IMR-90 (cell line): Measurements from ENCODE around the gene LSM2. TPM values are rescaled to one million over a fixed set of nuclear protein-coding genes. Genes with fewer than 3 reads are reported as not detected.

Experiments
- ATAC-seq: fragments of 200-7000 bp; cut with Tn5 transposase; 2 replicates; pipeline ENCODE4 v1.9.1; 2020; ENCODE audit warnings: low read depth, mild to moderate bottlenecking, moderate library complexity
- BruUV-seq: library from RNA; stranded (reverse); fragments of 400-500 nt; replicated peaks from 2 replicates; lab custom pipeline; 2021; lab: Mats Ljungman, UMichigan
- CTCF ChIA-PET: fragments of 300-600 bp; formaldehyde crosslinking; extraction: SDS; loops from one replicate; lab custom pipeline; 2021; ENCODE audit warnings: antibody characterized with exemption; lab: Yijun Ruan, JAX
- POLR2A ChIA-PET: fragments of 300-600 bp; sonication (Branson Sonifier 250); formaldehyde crosslinking; loops from one replicate; lab custom pipeline; 2022; ENCODE audit warnings: antibody characterized with exemption; ENCODE audit not compliant: unreplicated experiment; lab: Charles Lee
- DNase-seq: peaks from one replicate; pipeline ENCODE4 v3.0.0; 2013
- H2AFZ ChIP-seq: replicated peaks from 2 replicates; pipeline ENCODE3; 2013; ENCODE audit warnings: low read length, mild to moderate bottlenecking; ENCODE audit not compliant: poor library complexity
- H2AK5ac ChIP-seq: 2 replicates; pipeline ENCODE4 v1.6.1; 2013; ENCODE audit warnings: low read depth, low read length, inconsistent platforms
- H2AK9ac ChIP-seq: replicated peaks from 2 replicates; pipeline ENCODE3; 2013; ENCODE audit warnings: mild to moderate bottlenecking, low read depth, low read length, moderate library complexity; ENCODE audit not compliant: poor library complexity
- H2BK120ac ChIP-seq: 2 replicates; pipeline ENCODE4 v1.6.1; 2013; ENCODE audit warnings: low read depth, low read length, inconsistent platforms
- H2BK15ac ChIP-seq: 3 replicates; pipeline ENCODE4 v1.6.1; 2013; ENCODE audit warnings: low read depth, low read length, inconsistent platforms
- H2BK20ac ChIP-seq: 2 replicates; pipeline ENCODE4 v1.6.1; 2013; ENCODE audit warnings: low read depth, mild to moderate bottlenecking, inconsistent platforms, low read length, moderate library complexity
- H2BK5ac ChIP-seq: 2 replicates; pipeline ENCODE4 v1.6.1; 2013; ENCODE audit warnings: mild to moderate bottlenecking, low read depth, low read length, inconsistent platforms; ENCODE audit not compliant: poor library complexity, severe bottlenecking
- H3K14ac ChIP-seq: replicated peaks from 2 replicates; pipeline ENCODE4 v1.6.1; 2013; ENCODE audit warnings: low read depth, low read length, inconsistent platforms
- H3K18ac ChIP-seq: 2 replicates; pipeline ENCODE4 v1.6.1; 2013; ENCODE audit warnings: low read depth, low read length, control low read depth
- H3K23ac ChIP-seq: 2 replicates; pipeline ENCODE4 v1.6.1; 2013; ENCODE audit warnings: low read depth, low read length, inconsistent platforms
- H3K27ac ChIP-seq: 2 replicates; pipeline ENCODE4 v1.5.1; 2013; ENCODE audit warnings: mild to moderate bottlenecking, control low read depth, low read length; ENCODE audit not compliant: insufficient read depth
- H3K27me3 ChIP-seq: 2 replicates; pipeline ENCODE4 v1.6.1; 2013; ENCODE audit warnings: low read length; ENCODE audit not compliant: control insufficient read depth, insufficient read depth
- H3K36me3 ChIP-seq: 2 replicates; pipeline ENCODE4 v1.6.1; 2013; ENCODE audit warnings: low read length, mixed read lengths; ENCODE audit not compliant: control insufficient read depth, insufficient read depth
- H3K4ac ChIP-seq: 2 replicates; pipeline ENCODE4 v1.6.1; 2013; ENCODE audit warnings: low read depth, low read length, inconsistent platforms
- H3K4me1 ChIP-seq: 2 replicates; pipeline ENCODE4 v1.6.1; 2013; ENCODE audit warnings: low read length, mixed read lengths; ENCODE audit not compliant: control insufficient read depth, insufficient read depth
- H3K4me2 ChIP-seq: 2 replicates; pipeline ENCODE4 v1.6.1; 2013; ENCODE audit warnings: low read depth, mild to moderate bottlenecking, control low read depth, low read length, moderate library complexity
- H3K4me3 ChIP-seq: 2 replicates; pipeline ENCODE4 v1.5.1; 2013; ENCODE audit warnings: low read depth, mild to moderate bottlenecking, control low read depth, low read length, moderate library complexity; ENCODE audit not compliant: insufficient read depth
- H3K56ac ChIP-seq: 2 replicates; pipeline ENCODE4 v1.6.1; 2013; ENCODE audit warnings: low read length, inconsistent platforms; ENCODE audit not compliant: insufficient read depth; ENCODE audit errors: extremely low read depth
- H3K79me1 ChIP-seq, 2 experiments: 2 replicates each; pipeline ENCODE4 v1.6.1; 2013; ENCODE audit warnings: low read length in 2 of 2, inconsistent platforms in 1 of 2, low read depth in 1 of 2
- H3K9ac ChIP-seq: 2 replicates; pipeline ENCODE4 v1.6.1; 2013; ENCODE audit warnings: low read depth, low read length, control low read depth
- H3K9me1 ChIP-seq: 2 replicates; pipeline ENCODE4 v1.6.1; 2013; ENCODE audit warnings: low read length, inconsistent platforms; ENCODE audit not compliant: insufficient read depth
- H3K9me3 ChIP-seq: 2 replicates; pipeline ENCODE4 v1.6.1; 2013; ENCODE audit warnings: low read length; ENCODE audit not compliant: control insufficient read depth, insufficient read depth
- H4K20me1 ChIP-seq: 2 replicates; pipeline ENCODE4 v1.6.1; 2013; ENCODE audit warnings: low read length, inconsistent platforms; ENCODE audit not compliant: insufficient read depth
- H4K5ac ChIP-seq: 2 replicates; pipeline ENCODE4 v1.6.1; 2013; ENCODE audit warnings: mild to moderate bottlenecking, low read depth, low read length, control low read depth
- H4K8ac ChIP-seq, 2 experiments: 2 replicates each; pipeline ENCODE4 v1.6.1; 2013; ENCODE audit warnings: low read depth in 2 of 2, low read length in 2 of 2, control low read depth in 1 of 2, inconsistent platforms in 1 of 2
- H4K91ac ChIP-seq: 2 replicates; pipeline ENCODE4 v1.6.1; 2013; ENCODE audit warnings: low read depth, low read length, inconsistent platforms; ENCODE audit not compliant: insufficient read depth
- CEBPB ChIP-seq: IDR thresholded peaks from 2 replicates; pipeline ENCODE4 v1.6.1; 2012; ENCODE audit warnings: low read depth, low read length, improper control_type of control experiment
- FOS ChIP-seq: fragments of 150-350 bp; IDR thresholded peaks from 2 replicates; pipeline ENCODE4 v1.6.1; 2016; ENCODE audit warnings: low read depth, low read length
- MAFK ChIP-seq: IDR thresholded peaks from 2 replicates; pipeline ENCODE4 v1.6.1; 2012; ENCODE audit warnings: low read depth, low read length, improper control_type of control experiment
- MXI1 ChIP-seq: IDR thresholded peaks from 2 replicates; pipeline ENCODE4 v1.6.1; 2012; ENCODE audit warnings: low read depth, mild to moderate bottlenecking, low read length, moderate library complexity, borderline replicate concordance
- NFE2L2 ChIP-seq: fragments of 150-350 bp; IDR thresholded peaks from 2 replicates; pipeline ENCODE4 v1.6.1; 2016; ENCODE audit warnings: low read depth, mild to moderate bottlenecking, low read length
- RAD21 ChIP-seq: IDR thresholded peaks from 2 replicates; pipeline ENCODE4 v1.6.1; 2012; ENCODE audit warnings: low read length, improper control_type of control experiment
- RCOR1 ChIP-seq: IDR thresholded peaks from 2 replicates; pipeline ENCODE4 v1.6.1; 2012; ENCODE audit warnings: mild to moderate bottlenecking, low read length, improper control_type of control experiment; ENCODE audit not compliant: insufficient replicate concordance
- SMC3 ChIP-seq: fragments of 150-350 bp; IDR thresholded peaks from 2 replicates; pipeline ENCODE4 v1.6.1; 2016; ENCODE audit warnings: low read depth, mild to moderate bottlenecking, antibody characterized with exemption, low read length, moderate library complexity
- WGBS, 2 experiments: methylation state at CpG; one replicate each; pipeline versions ENCODE4 v1.1.5 to v1.1.7; 2013; ENCODE audit warnings: missing lambda C conversion rate in 2 of 2; ENCODE audit not compliant: insufficient read length in 1 of 2; ENCODE audit errors: extremely low coverage in 2 of 2; 5-methylcytosine and 5-hydroxymethylcytosine counted together
- dilution Hi-C: fragments of 300-500 bp; cut with HindIII; formaldehyde crosslinking; loops from one replicate; pipeline ENCODE4 v1.14.3; 2018; ENCODE audit warnings: low sequenced_read_pairs; ENCODE audit not compliant: unreplicated experiment
- in situ Hi-C: fragments of 300-500 bp; cut with MboI; formaldehyde crosslinking; loops from 3 replicates; pipeline ENCODE4 v1.14.3; 2019; ENCODE audit warnings: low sequenced_read_pairs, inconsistent platforms, mixed read lengths
- intact Hi-C: fragments of 100-400 bp; cut with micrococcal nuclease; formaldehyde crosslinking; loops from 2 replicates; pipeline ENCODE4 v1.10.0; 2022
- polyA plus RNA-seq, 3 experiments: library from polyadenylated mRNA; depleted of rRNA; stranded (reverse); fragments of >200 nt; gene quantifications; 2 replicates each; pipeline ENCODE4 v1.2.3, GENCODE V29; 2012; ENCODE audit warnings: low replicate concordance in 1 of 3
- total RNA-seq: library from RNA; depleted of rRNA; stranded (reverse); fragments of >200 nt; gene quantifications from 2 replicates; pipeline ENCODE4 v1.2.3, GENCODE V29; 2012
- TF ChIP-seq, protein P1 (sequence below): fragments of 150-350 bp; IDR thresholded peaks from 2 replicates; pipeline ENCODE4 v1.6.1; 2016; ENCODE audit warnings: low read depth, mild to moderate bottlenecking, low read length, moderate library complexity, borderline replicate concordance

Gene LSM2
- total and polyA plus RNA-seq, 2 of the 4 experiments (the other 2 are of a cell fraction), result 56.3 to 61.0 TPM

DNA sequence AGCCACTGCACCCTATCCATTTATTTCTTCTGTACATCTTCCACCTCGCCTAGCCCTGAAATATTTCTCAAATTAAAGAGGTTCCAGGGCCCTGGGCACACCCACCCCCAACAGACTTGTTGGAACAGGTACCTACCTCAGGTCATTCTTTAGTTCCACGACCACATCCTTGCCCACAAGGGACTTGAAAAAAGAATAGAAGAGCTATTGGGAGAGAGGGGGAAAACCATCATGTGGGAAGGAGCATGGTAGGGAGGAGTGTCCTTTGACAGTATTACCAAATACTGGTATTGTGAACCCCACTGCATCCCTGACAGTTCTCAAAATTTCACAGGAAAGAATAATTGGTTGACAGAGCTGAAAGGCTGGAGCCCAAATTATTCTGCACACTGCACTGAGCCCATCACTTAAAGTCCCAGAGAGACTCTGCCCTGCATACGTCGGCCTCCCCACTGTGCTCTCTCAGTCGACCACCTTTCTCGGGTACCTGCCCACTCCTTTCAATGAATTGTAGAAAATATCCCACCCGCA is 762 bp downstream of the LSM2 start:
- H4K91ac ChIP-seq, result peak overlapping the region; percentile 79
- peak overlapping the region; percentile 90 for H2AFZ ChIP-seq
- H2BK15ac ChIP-seq, result no peak overlapping the region
- H3K4me2 ChIP-seq, result peak overlapping the region; percentile 90
- in situ Hi-C loops, result no loop called here
- no TSS peak for BruUV-seq
- peak overlapping the region; percentile 43; the same call in 1 of the 2 replicates for H4K5ac ChIP-seq
- H3K4me3 ChIP-seq, result peak overlapping the region; percentile 57
- ChIA-PET POLR2A (interaction anchor here (1.0 kb wide), 1 partner anchor 9 kb away, joined by 11 read pairs; the partner anchor contains the start of genes HSPA1A and HSPA1L), CTCF (interaction anchor here (2.5 kb wide), 1 partner anchor 10 kb away, joined by 10 read pairs; the partner anchor contains the start of gene VARS1)
- H3K9me3 ChIP-seq, result no peaks in the 10 kb centered on the region
- H2BK5ac ChIP-seq, result peak overlapping the region; percentile 61
- H4K8ac ChIP-seq, result peak overlapping the region; percentile 55 to 78
- intact Hi-C loops, result no loop called here
- peak overlapping the region; percentile 94 for H3K56ac ChIP-seq
- peak overlapping the region; percentile 46 for H3K27ac ChIP-seq
- H3K36me3 ChIP-seq, result peaks cover 2% of the 10 kb centered on the region; the same call in 1 of the 2 replicates
- WGBS, 2 experiments, result 0% methylated on average over 4 of the region's 7 CpGs; no CpG with 5 or more reads in 1 of the 2 experiments
- no peaks in the 10 kb centered on the region for H3K27me3 ChIP-seq
- H4K20me1 ChIP-seq, result no peaks in the 10 kb centered on the region
- TF ChIP-seq MXI1 (no peak), RAD21 (no peak), MAFK (no peak), FOS (no peak), NFE2L2 (no peak), CEBPB (no peak), SMC3 (no peak), RCOR1 (no peak)
- TF ChIP-seq, protein P1, sequence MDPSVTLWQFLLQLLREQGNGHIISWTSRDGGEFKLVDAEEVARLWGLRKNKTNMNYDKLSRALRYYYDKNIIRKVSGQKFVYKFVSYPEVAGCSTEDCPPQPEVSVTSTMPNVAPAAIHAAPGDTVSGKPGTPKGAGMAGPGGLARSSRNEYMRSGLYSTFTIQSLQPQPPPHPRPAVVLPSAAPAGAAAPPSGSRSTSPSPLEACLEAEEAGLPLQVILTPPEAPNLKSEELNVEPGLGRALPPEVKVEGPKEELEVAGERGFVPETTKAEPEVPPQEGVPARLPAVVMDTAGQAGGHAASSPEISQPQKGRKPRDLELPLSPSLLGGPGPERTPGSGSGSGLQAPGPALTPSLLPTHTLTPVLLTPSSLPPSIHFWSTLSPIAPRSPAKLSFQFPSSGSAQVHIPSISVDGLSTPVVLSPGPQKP, result no peak
- H3K4ac ChIP-seq, result peak overlapping the region; percentile 90
- H2AK5ac ChIP-seq, result peak overlapping the region; percentile 74
- no peaks in the 10 kb centered on the region; the same call in 1 of the 2 replicates for H3K9me1 ChIP-seq
- DNase-seq, result no peak
- H2BK120ac ChIP-seq, result no peak overlapping the region
- H3K9ac ChIP-seq, result peak overlapping the region; percentile 90
- dilution Hi-C loops, result no loop called here
- peak overlapping the region; percentile 51 for H3K14ac ChIP-seq
- H3K18ac ChIP-seq, result no peak overlapping the region
- H3K79me1 ChIP-seq, result peaks cover 15 to 29% of the 10 kb centered on the region in 2 experiments
- no peak for ATAC-seq
- peak overlapping the region; percentile 65 for H3K23ac ChIP-seq
- peaks cover 3% of the 10 kb centered on the region; the same call in 1 of the 2 replicates for H3K4me1 ChIP-seq
- no peak overlapping the region for H2BK20ac ChIP-seq
- H2AK9ac ChIP-seq, result peak overlapping the region; percentile 86
